Upper lobe of left lung (tissue), 4 donors: Measurements from ENCODE around the gene ARHGEF38.
A peak's percentile ranks its signal among the peaks of the same experiment; 100 is the strongest.

Source experiments
- CTCF ChIP-seq, 6 experiments: fragments of 450-650 bp in 4 of 6; fragments of 200-600 bp in 2 of 6; sonication (generic) in 2 of 6; IDR thresholded peaks; one replicate each; pipeline ENCODE4 v1.5.1; 2016 to 2019; ENCODE audit warnings: antibody characterized with exemption in 6 of 6
- EP300 ChIP-seq, 4 donors: sonication (generic); formaldehyde crosslinking; IDR thresholded peaks; one replicate each; pipeline ENCODE4 v1.5.1; 2017; ENCODE audit warnings: antibody characterized with exemption in 4 of 4, control low read depth in 2 of 4
- POLR2A ChIP-seq, 4 donors: fragments of 450-650 bp; IDR thresholded peaks; one replicate each; pipeline ENCODE4 v1.5.1; 2016 to 2017; ENCODE audit warnings: antibody characterized with exemption in 4 of 4, mild to moderate bottlenecking in 2 of 4
- POLR2AphosphoS5 ChIP-seq, 2 donors: sonication (generic); formaldehyde crosslinking; IDR thresholded peaks; one replicate each; pipeline ENCODE4 v1.5.1; 2017; ENCODE audit warnings: antibody characterized with exemption in 2 of 2

GRCh38 chr4:105631818-105632400 lies 79.5 kb downstream of the ARHGEF38 start:
- peak in 1 of 6 experiments; percentile 30 for TF ChIP-seq CTCF (IDR thresholded peaks at IDR 0.05)
- TF ChIP-seq POLR2A (IDR thresholded peaks at IDR 0.05): no peak
- TF ChIP-seq POLR2AphosphoS5 (IDR thresholded peaks at IDR 0.05): no peak
- TF ChIP-seq EP300 (IDR thresholded peaks at IDR 0.05): no peak
